K562 (cell line): ENCODE data around the gene TELO2. TPM values are rescaled to one million over a fixed set of nuclear protein-coding genes. Genes with fewer than 3 reads are reported as not detected.

Source experiments
- ATAC-seq: fragments of 200-7000 bp; cut with Tn5 transposase; 3 replicates; pipeline ENCODE4 v1.9.1; 2020; ENCODE audit warnings: moderate library complexity
- BruUV-seq: library from RNA; stranded (reverse); fragments of 400-500 nt; replicated peaks from 2 replicates; lab custom pipeline; 2021; lab: Mats Ljungman, UMichigan
- CTCF ChIA-PET: fragments of 300-600 bp; formaldehyde crosslinking; extraction: SDS; loops from one replicate; lab custom pipeline; 2021; ENCODE audit warnings: low intra/inter-chr PET ratio; lab: Yijun Ruan, JAX
- POLR2A ChIA-PET: fragments of 300-600, 350-650 bp; sonication (Branson Sonifier 250); formaldehyde crosslinking; extraction: SDS; loops from one replicate; lab custom pipeline; 2021; ENCODE audit warnings: antibody characterized with exemption, inconsistent platforms; lab: Yijun Ruan, JAX
- DNase-seq, 4 experiments: peaks; one replicate each; pipeline versions ENCODE4 v3.0.0 to v3.0.0-alpha.2; 2011 to 2018; ENCODE audit warnings: low spot score in 3 of 4, mixed read lengths in 3 of 4; ENCODE audit errors: extremely low read depth in 1 of 4
- FAIRE-seq: peaks from 2 replicates; lab custom pipeline; 2011; peaks lifted over from hg19 to GRCh38; lab: Jason Lieb, UNC
- H2AFZ ChIP-seq: 2 replicates; pipeline ENCODE4 v1.6.0; 2011; ENCODE audit warnings: low read depth, low read length, control low read depth, inconsistent platforms
- H3K27ac ChIP-seq: fragments of 200-600 bp; 3 replicates; pipeline ENCODE4 v1.8.0; 2011; ENCODE audit warnings: low read depth, mild to moderate bottlenecking, control low read depth, inconsistent platforms, low read length, moderate library complexity, mixed read lengths; ENCODE audit errors: extremely low read depth
- H3K27me3 ChIP-seq, 2 experiments: fragments of 300-600 bp in 1 of 2; 2 replicates in 1 of 2; 3 replicates in 1 of 2; pipeline versions ENCODE4 v1.6.0 to v1.8.0; 2011; ENCODE audit warnings: inconsistent platforms in 2 of 2, low read length in 2 of 2, mild to moderate bottlenecking in 1 of 2, mixed read lengths in 1 of 2, moderate library complexity in 1 of 2; ENCODE audit not compliant: control insufficient read depth in 2 of 2, insufficient read depth in 2 of 2
- H3K36me3 ChIP-seq: fragments of 300-600 bp; 3 replicates; pipeline ENCODE4 v1.8.0; 2011; ENCODE audit warnings: mild to moderate bottlenecking, low read length, inconsistent platforms; ENCODE audit not compliant: control insufficient read depth, insufficient read depth
- H3K4me1 ChIP-seq, 2 experiments: fragments of 200-600 bp in 1 of 2; replicated peaks in 1 of 2; 2 replicates in 1 of 2; 3 replicates in 1 of 2; pipeline versions ENCODE4 v1.5.1 to v1.8.0; 2011; ENCODE audit warnings: inconsistent platforms in 2 of 2, low read length in 2 of 2, mild to moderate bottlenecking in 1 of 2, mixed read lengths in 1 of 2, moderate library complexity in 1 of 2; ENCODE audit not compliant: control insufficient read depth in 2 of 2, insufficient read depth in 2 of 2
- H3K4me2 ChIP-seq: 2 replicates; pipeline ENCODE4 v1.6.1; 2011; ENCODE audit warnings: low read length, control low read depth, inconsistent platforms, mixed read lengths; ENCODE audit not compliant: insufficient read depth
- H3K4me3 ChIP-seq: fragments of 200-600 bp; sonication (generic), shearing (Covaris generic); 2 replicates; pipeline ENCODE4 v1.5.1; 2016; ENCODE audit warnings: control low read depth, inconsistent platforms
- H3K79me2 ChIP-seq: fragments of 200-600 bp; 3 replicates; pipeline ENCODE4 v1.8.0; 2011; ENCODE audit warnings: low read length, inconsistent platforms; ENCODE audit not compliant: control insufficient read depth, insufficient read depth
- H3K9ac ChIP-seq, 2 experiments: 2 replicates each; pipeline versions ENCODE4 v1.6.0 to v1.6.1; 2011; ENCODE audit warnings: low read depth in 2 of 2, low read length in 2 of 2, control low read depth in 1 of 2, inconsistent platforms in 1 of 2, mild to moderate bottlenecking in 1 of 2, mixed read lengths in 1 of 2; ENCODE audit not compliant: insufficient read depth in 1 of 2
- H3K9me1 ChIP-seq: one replicate; pipeline ENCODE4 v1.6.0; 2011; ENCODE audit warnings: inconsistent platforms, mild to moderate bottlenecking, low read length, moderate library complexity; ENCODE audit not compliant: control insufficient read depth, insufficient read depth
- H3K9me3 ChIP-seq: replicated peaks from 2 replicates; pipeline ENCODE4 v1.5.1; 2011; ENCODE audit warnings: low read depth, low read length, inconsistent platforms; ENCODE audit not compliant: control insufficient read depth, insufficient read depth
- H4K20me1 ChIP-seq: replicated peaks from 2 replicates; pipeline ENCODE4 v1.6.1; 2011; ENCODE audit warnings: low read length, inconsistent platforms, mixed read lengths; ENCODE audit not compliant: control insufficient read depth, insufficient read depth
- BDP1 ChIP-seq: IDR thresholded peaks from 3 replicates; pipeline ENCODE4 v1.6.1; 2011; ENCODE audit not compliant: insufficient read length, insufficient read depth
- EHMT2 ChIP-seq: fragments of 450-650 bp; IDR thresholded peaks from 2 replicates; pipeline ENCODE4 v1.6.1; 2018; ENCODE audit warnings: antibody characterized with exemption
- GTF2E2 ChIP-seq: fragments of 200-800 bp; sonication (Bioruptor generic); IDR thresholded peaks from 2 replicates; pipeline ENCODE4 v1.6.1; 2016; ENCODE audit warnings: missing genetic modification characterization, missing compliant biosample characterization
- HDAC6 ChIP-seq: IDR thresholded peaks from 2 replicates; pipeline ENCODE4 v1.6.1; 2012; ENCODE audit warnings: low read depth, mild to moderate bottlenecking, control low read depth, inconsistent platforms, low read length, moderate library complexity
- MECOM ChIP-seq: fragments of 250-450 bp; sonication (Bioruptor Pico); IDR thresholded peaks from 2 replicates; pipeline ENCODE4 v1.8.0; 2022; ENCODE audit warnings: inconsistent platforms
- NCOA4 ChIP-seq: fragments of 450-650 bp; IDR thresholded peaks from 2 replicates; pipeline ENCODE4 v1.6.1; 2018; ENCODE audit warnings: mild to moderate bottlenecking; ENCODE audit not compliant: partially characterized antibody
- POLR2H ChIP-seq: IDR thresholded peaks from 2 replicates; pipeline ENCODE4 v1.6.1; 2016; ENCODE audit warnings: missing genetic modification characterization, low read depth, mild to moderate bottlenecking, control low read depth, missing compliant biosample characterization, moderate library complexity
- RAD21 ChIP-seq, 2 experiments: fragments of 250-450 bp in 1 of 2; fragments of 450-650 bp in 1 of 2; sonication (Bioruptor Pico) in 1 of 2; formaldehyde crosslinking in 1 of 2; IDR thresholded peaks in 1 of 2; conservative IDR thresholded peaks in 1 of 2; 2 replicates each; pipeline versions ENCODE4 v1.4.0 to v1.8.0; 2020 to 2022; ENCODE audit warnings: mild to moderate bottlenecking in 2 of 2, moderate library complexity in 1 of 2
- SMC3 ChIP-seq: conservative IDR thresholded peaks from 2 replicates; pipeline ENCODE4 v1.6.1; 2011; ENCODE audit warnings: low read depth, low read length, improper control_type of control experiment; ENCODE audit not compliant: insufficient read depth
- THRAP3 ChIP-seq: fragments of 450-650 bp; IDR thresholded peaks from 2 replicates; pipeline ENCODE4 v1.6.1; 2016; ENCODE audit warnings: mild to moderate bottlenecking, inconsistent platforms, borderline replicate concordance
- TSC22D4 ChIP-seq: fragments of 450-650 bp; IDR thresholded peaks from 2 replicates; pipeline ENCODE4 v1.6.1; 2016; ENCODE audit warnings: missing genetic modification characterization, missing biosample characterization, control low read depth
- ZNF551 ChIP-seq: fragments of 250-450 bp; sonication (Bioruptor Pico); IDR thresholded peaks from 2 replicates; pipeline ENCODE4 v1.5.0; 2021; ENCODE audit warnings: mild to moderate bottlenecking, moderate library complexity
- ZNF717 ChIP-seq: fragments of 250-450 bp; sonication (Bioruptor Pico); IDR thresholded peaks from 2 replicates; pipeline ENCODE4 v1.5.0; 2021
- WGBS: fragments of 100-300 bp; shearing (Covaris generic); methylation state at CpG from one replicate; pipeline ENCODE4 v1.1.6; 2016; ENCODE audit warnings: low coverage, mixed read lengths; ENCODE audit not compliant: insufficient coverage; ENCODE audit errors: missing lambda C conversion rate; 5-methylcytosine and 5-hydroxymethylcytosine counted together
- in situ Hi-C: fragments of 300-500 bp; cut with MboI; formaldehyde crosslinking; loops from 4 replicates; pipeline ENCODE4 v1.15.0; 2018; ENCODE audit warnings: inconsistent platforms, mixed read lengths
- intact Hi-C: fragments of 100-400 bp; cut with micrococcal nuclease; formaldehyde crosslinking; loops from 2 replicates; pipeline ENCODE4 v1.14.2; 2022
- polyA plus RNA-seq, 8 experiments: library from polyadenylated mRNA; depleted of rRNA in 4 of 8; stranded (reverse) in 5 of 8; unstranded in 3 of 8; fragments of >200 nt; fragmentation: Nextera tagmentation in 2 of 8; fragmentation: Illumina TruSeq in 1 of 8; extraction: Ambion mirVana in 2 of 8; extraction: Trizol in 1 of 8; gene quantifications; 2 replicates each; pipeline versions ENCODE4 v1.2.1 to v1.2.3, GENCODE V29; 2011 to 2014; ENCODE audit warnings: inconsistent platforms in 1 of 8, missing spikeins in 1 of 8
- total RNA-seq, 7 experiments: library from RNA; depleted of rRNA in 6 of 7; stranded (reverse); fragments of >200 nt in 6 of 7; fragmentation: Illumina TruSeq in 2 of 7; extraction: Trizol in 2 of 7; gene quantifications; 2 replicates each; pipeline versions ENCODE4 v1.2.1 to v1.2.3, GENCODE V29; 2011 to 2021; ENCODE audit warnings: low replicate concordance in 1 of 7
- TF ChIP-seq, protein P1 (sequence below): sonication (generic); formaldehyde crosslinking; IDR thresholded peaks from 2 replicates; pipeline ENCODE4 v1.8.1; 2023; ENCODE audit warnings: mild to moderate bottlenecking, missing genetic modification reagents, moderate library complexity
- TF ChIP-seq, protein P2 (sequence below), 2 experiments: fragments of 200-800 bp in 1 of 2; sonication (Bioruptor generic) in 1 of 2; sonication (generic) in 1 of 2; formaldehyde crosslinking in 1 of 2; IDR thresholded peaks in 1 of 2; conservative IDR thresholded peaks in 1 of 2; 2 replicates each; pipeline versions ENCODE4 v1.5.0 to v1.6.1; 2016 to 2020; ENCODE audit warnings: missing compliant biosample characterization in 1 of 2, missing genetic modification characterization in 1 of 2, missing genetic modification reagents in 1 of 2

TELO2 gene
- total and polyA plus RNA-seq, 9 of the 15 experiments (the other 6 are each of a cell fraction or from before 2014, with no cell fraction given) = 0.51 to 91.8 (median 14.5) TPM

DNA sequence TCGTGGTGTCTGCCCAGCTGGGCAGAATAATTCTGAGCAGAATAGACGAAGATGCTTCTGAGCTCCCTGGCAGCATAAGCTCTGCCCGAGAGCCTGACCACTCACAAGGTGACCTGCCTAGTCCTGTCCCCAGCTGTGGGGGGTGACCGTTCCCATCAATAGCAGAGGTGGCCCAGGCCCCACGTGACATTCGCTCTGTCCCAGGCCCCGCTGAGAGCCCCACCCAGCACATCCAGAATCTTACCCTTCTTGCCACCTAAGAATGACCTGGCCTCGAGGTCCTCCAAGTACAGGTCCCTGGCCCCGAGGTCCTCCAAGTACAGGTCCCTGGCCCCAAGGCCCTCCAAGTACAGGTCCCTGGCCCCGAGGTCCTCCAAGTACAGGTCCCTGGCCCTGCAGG lies 39.6 kb downstream of the TELO2 start:
- 11% methylated on average over 10 of the region's 10 CpGs for WGBS
- H3K4me2 ChIP-seq = no peak overlapping the region
- no peak overlapping the region for H2AFZ ChIP-seq
- peaks cover 21 to 85% of the 10 kb centered on the region in 2 experiments; a peak in 4 of 5 replicates for H3K27me3 ChIP-seq
- H3K36me3 ChIP-seq = no peaks in the 10 kb centered on the region
- POLR2A ChIA-PET = interaction anchor here (0.6 to 1.1 kb wide), 2 partner anchors 20 to 169 kb away, joined by 3 to 4 read pairs; no protein-coding TSS in a partner anchor
- FAIRE-seq = no peak
- peaks cover 4 to 75% of the 10 kb centered on the region in 2 experiments; a peak in 3 of 5 replicates for H3K4me1 ChIP-seq
- CTCF ChIA-PET = no interaction called here
- H3K9me3 ChIP-seq = no peaks in the 10 kb centered on the region
- no peaks in the 10 kb centered on the region for H3K79me2 ChIP-seq
- in situ Hi-C loops (no loop called here), intact Hi-C loops (no loop called here)
- DNase-seq = no peak
- H3K27ac ChIP-seq = no peak overlapping the region
- H3K4me3 ChIP-seq = no peak overlapping the region
- BruUV-seq = no TSS peak
- H3K9me1 ChIP-seq = no peaks in the 10 kb centered on the region
- peaks cover 12% of the 10 kb centered on the region; the same call in 1 of the 2 replicates for H4K20me1 ChIP-seq
- H3K9ac ChIP-seq = peak overlapping the region in 1 of 2 experiments; percentile 61; a peak in 1 of 4 replicates
- no peak for ATAC-seq
- TF ChIP-seq HDAC6 = no peak
- TF ChIP-seq, protein P1, sequence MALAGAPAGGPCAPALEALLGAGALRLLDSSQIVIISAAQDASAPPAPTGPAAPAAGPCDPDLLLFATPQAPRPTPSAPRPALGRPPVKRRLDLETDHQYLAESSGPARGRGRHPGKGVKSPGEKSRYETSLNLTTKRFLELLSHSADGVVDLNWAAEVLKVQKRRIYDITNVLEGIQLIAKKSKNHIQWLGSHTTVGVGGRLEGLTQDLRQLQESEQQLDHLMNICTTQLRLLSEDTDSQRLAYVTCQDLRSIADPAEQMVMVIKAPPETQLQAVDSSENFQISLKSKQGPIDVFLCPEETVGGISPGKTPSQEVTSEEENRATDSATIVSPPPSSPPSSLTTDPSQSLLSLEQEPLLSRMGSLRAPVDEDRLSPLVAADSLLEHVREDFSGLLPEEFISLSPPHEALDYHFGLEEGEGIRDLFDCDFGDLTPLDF (CRISPR knock-in tag) = no peak
- no peak for TF ChIP-seq ZNF717 (CRISPR knock-in tag)
- no peak for TF ChIP-seq MECOM (CRISPR knock-in tag)
- TF ChIP-seq GTF2E2 (tag) = no peak
- TF ChIP-seq NCOA4 = no peak
- TF ChIP-seq RAD21 (CRISPR knock-in tag; conservative IDR thresholded peaks at IDR 0.05 in 1 of 2, IDR thresholded peaks at IDR 0.05 in 1 of 2) = no peak
- TF ChIP-seq, protein P2, sequence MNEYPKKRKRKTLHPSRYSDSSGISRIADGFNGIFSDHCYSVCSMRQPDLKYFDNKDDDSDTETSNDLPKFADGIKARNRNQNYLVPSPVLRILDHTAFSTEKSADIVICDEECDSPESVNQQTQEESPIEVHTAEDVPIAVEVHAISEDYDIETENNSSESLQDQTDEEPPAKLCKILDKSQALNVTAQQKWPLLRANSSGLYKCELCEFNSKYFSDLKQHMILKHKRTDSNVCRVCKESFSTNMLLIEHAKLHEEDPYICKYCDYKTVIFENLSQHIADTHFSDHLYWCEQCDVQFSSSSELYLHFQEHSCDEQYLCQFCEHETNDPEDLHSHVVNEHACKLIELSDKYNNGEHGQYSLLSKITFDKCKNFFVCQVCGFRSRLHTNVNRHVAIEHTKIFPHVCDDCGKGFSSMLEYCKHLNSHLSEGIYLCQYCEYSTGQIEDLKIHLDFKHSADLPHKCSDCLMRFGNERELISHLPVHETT (CRISPR knock-in tag; conservative IDR thresholded peaks at IDR 0.05 in 1 of 2, IDR thresholded peaks at IDR 0.05 in 1 of 2) = no peak
- no peak for TF ChIP-seq THRAP3
- TF ChIP-seq EHMT2 = no peak
- no peak for TF ChIP-seq BDP1
- TF ChIP-seq SMC3 = no peak
- TF ChIP-seq TSC22D4 = no peak
- no peak for TF ChIP-seq POLR2H
- TF ChIP-seq ZNF551 = no peak
